ENCODE measurements around the gene ZNF358. TPM values are rescaled to one million over a fixed set of nuclear protein-coding genes. Genes with fewer than 3 reads are reported as not detected.

ZNF358 gene
- 27.0 and 32.0 TPM in 2 replicates for total RNA-seq

DNA sequence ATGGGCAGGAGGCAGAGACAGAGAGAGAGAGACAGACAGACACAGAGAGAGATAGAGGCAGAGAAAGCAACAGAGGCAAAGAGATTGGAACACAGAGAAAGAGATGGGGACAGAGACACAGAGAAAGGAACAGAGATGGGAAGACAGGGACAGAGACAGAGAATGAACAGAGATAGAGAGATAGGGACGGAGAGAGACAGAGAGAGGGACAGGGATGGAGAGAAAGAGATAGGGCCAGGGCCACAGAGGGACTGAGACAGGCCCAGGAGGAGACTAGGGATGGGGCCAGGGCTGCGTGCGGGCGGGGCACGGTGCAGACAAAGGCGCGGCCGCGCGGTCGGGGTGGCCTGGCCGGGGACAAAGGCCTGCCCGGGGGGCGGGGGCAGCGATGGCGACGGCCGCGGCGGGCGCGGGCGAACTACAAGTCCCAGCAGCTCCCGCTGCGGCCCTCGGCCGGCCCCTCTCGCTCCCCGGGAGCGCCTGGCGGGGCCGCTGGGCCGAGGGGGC is at the start of gene ZNF358:
TSS of gene ZNF358 (plus strand) at position 459 of the 507 bp plus-strand sequence. CDS start 3,140 bp downstream, outside the sequence.

DNA sequence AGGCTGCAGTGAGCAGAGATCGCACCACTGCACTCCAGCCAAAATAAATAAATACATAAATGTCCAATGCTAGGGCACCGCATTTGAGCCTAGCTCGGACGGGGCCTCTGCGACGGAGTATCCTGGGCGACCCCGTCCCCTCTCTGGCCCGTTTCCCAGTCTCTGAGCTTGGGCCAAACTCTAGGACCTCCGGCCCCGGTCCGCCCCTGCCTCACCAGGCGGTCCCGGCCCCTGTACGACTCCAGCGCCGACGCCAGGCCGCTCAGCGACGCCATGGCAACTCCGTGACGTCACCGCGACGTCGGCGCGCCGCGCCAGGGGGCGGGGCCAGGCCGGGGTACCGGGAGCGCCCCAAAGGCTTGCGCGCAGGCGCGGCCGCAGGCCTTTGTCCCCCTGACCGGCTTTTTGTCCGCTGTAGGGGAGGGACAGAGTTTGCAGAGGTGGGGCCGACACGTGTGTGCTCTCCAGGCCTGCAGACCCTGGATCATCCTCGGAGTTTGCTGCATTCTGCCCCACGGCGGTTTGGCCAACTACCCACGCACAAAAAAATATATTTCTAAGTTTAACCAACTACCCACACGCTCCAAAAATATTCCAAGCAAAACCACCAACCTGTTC is 27.1 kb upstream of the ZNF358 start, which contains the start of gene PEX11G:
TSS of gene PEX11G (minus strand) at position 300 of the 618 bp plus-strand sequence. CDS start at position 275, 25 bp downstream.

DNA sequence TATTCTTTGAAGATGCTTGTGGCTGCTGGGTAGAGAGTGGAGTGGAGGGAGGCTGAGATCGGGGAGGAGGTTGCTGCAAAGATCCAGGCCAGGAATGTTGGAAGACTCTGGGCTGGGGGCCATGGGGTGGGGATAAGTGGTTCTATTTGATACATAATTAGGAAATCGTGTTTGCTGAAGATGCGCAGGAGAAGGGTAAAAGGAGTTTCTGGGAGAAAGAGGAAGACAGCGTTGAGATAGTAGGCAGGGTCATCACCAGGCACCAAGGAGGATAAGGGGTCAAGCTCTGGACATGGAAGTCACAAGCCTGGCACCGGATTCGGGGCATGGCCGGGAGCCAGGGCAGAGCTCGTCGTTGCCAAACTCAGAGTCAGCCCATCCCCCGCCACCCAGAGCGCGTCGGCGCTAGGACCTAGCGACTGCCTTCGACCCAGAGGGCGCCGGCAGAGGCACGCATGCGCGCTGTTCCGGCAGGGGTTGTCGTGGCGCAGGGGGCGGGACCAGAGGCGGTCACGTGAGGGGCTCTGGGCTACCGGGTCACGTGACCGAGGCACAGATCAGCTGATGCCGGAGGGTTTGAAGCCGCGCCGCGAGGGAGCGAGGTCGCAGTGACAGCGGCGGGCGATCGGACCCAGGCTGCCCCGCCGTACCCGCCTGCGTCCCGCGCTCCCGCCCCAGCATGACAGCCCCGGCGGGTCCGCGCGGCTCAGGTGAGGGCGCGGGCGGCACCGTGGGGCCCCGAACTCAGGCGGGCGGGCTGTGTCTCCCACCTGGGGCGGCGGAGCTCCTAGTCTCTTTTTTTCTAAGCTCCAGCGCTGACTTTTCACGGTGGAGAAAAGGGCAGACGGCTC is 6.4 kb downstream of the ZNF358 start, which contains the start of gene MCOLN1:
TSS of gene MCOLN1 (plus strand) at position 553 of the 851 bp plus-strand sequence. CDS start at position 680, 127 bp downstream.

DNA sequence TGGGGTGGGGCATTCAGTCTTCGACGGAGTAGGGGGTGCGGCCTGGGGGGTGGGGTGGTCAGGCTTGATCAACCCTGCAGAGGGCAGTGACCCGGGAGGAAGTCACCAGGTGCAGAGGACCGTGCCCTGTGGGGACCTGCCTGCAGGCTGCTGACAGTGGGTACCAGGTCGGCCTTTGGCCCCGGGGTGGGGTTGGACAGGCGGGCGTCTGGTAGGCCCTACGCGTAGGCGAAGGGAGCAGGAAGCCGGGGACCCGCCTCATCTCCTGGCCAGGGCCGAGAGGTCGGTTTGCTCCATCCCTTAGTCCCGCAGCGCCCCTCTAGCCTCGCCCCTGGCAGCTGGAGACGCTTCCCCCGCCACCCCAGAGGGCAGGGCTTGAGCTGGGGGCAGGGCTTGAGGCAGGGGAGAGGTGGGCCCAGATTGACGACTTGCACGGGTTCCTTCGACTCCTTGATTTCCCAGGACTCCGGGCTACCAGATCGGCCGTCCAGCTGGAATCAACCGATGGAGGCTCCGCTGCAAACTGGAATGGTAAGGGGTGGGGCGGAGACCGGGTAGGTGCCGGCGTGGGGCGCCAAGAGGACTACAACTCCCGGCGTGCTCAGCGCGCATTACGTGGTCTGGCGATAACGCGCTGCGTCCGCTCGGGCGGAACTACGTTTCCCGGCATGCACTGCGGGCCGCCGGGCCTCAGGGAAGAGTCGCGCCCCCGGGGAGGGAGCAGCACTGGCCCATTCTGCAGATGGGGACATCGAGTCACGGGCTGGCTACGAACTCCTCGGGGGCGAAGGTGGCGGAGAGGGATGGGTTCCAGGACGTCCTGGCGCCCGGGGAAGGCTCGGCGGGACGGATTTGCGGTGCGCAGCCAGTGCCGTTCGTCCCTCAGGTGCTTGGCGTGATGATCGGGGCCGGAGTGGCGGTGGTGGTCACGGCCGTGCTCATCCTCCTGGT is 19.4 kb downstream of the ZNF358 start, which contains the start of gene PNPLA6:
TSS of gene PNPLA6 (plus strand) at position 671 of the 951 bp plus-strand sequence. CDS start at position 743, 72 bp downstream.

Small RNAs within 50 kb of the gene (small RNA-seq; reads per million reads assigned to genes)
- gene AC008878.2, result not detected

Other genes starting within 250 kb of the ZNF358 start
- 22.6 and 26.0 TPM in 2 replicates for gene INSR, start 221.7 kb upstream of the ZNF358 start, total RNA-seq
- 23.0 and 33.3 TPM in 2 replicates for gene ARHGEF18, start 167.2 kb upstream of the ZNF358 start, total RNA-seq
- 1.1 and 2.1 TPM in 2 replicates for gene PEX11G, start 27.1 kb upstream of the ZNF358 start, total RNA-seq
- gene MCOLN1, start 6.5 kb downstream of the ZNF358 start, total RNA-seq, result 6.3 and 7.0 TPM in 2 replicates
- 110 and 122 TPM in 2 replicates for gene PNPLA6, start 19.6 kb downstream of the ZNF358 start, total RNA-seq
- gene CAMSAP3, start 79.8 kb downstream of the ZNF358 start, total RNA-seq, result 0.07 and 0.13 TPM in 2 replicates
- 28.7 and 36.0 TPM in 2 replicates for gene XAB2, start 113.4 kb downstream of the ZNF358 start, total RNA-seq
- 9.0 and 13.8 TPM in 2 replicates for gene PET100, start 113.7 kb downstream of the ZNF358 start, total RNA-seq
- not detected in 2 replicates for gene PCP2, start 117.6 kb downstream of the ZNF358 start, total RNA-seq
- 32.9 and 44.8 TPM in 2 replicates for gene STXBP2, start 121.0 kb downstream of the ZNF358 start, total RNA-seq
- gene RETN, start 152.9 kb downstream of the ZNF358 start, total RNA-seq, result not detected in 2 replicates
- not detected in 2 replicates for gene MCEMP1, start 161.0 kb downstream of the ZNF358 start, total RNA-seq
- 49.9 and 56.1 TPM in 2 replicates for gene TRAPPC5, start 164.7 kb downstream of the ZNF358 start, total RNA-seq
- not detected in 2 replicates for gene FCER2, start 186.0 kb downstream of the ZNF358 start, total RNA-seq
- not detected in 2 replicates for gene CLEC4G, start 216.0 kb downstream of the ZNF358 start, total RNA-seq
- not detected in 2 replicates for gene CD209, start 231.4 kb downstream of the ZNF358 start, total RNA-seq
- gene CLEC4M, start 247.1 kb downstream of the ZNF358 start, total RNA-seq, result not detected in 2 replicates

All from thoracic aorta endothelial cell (primary cell).